GM18873 (cell line): ENCODE data around the gene TOMM40.
"Not testable (repeated sequence)": the region's sequence is repeated elsewhere in the genome, so short reads cannot be mapped to it uniquely, and the experiment has no call there.

Source experiments
- ATAC-seq: cut with Tn5 transposase; IDR thresholded peaks from one replicate; pipeline ENCODE4 v1.9.1; 2021; ENCODE audit warnings: mild to moderate bottlenecking, moderate library complexity, moderate number of reproducible peaks; ENCODE audit not compliant: unreplicated experiment, low FRiP score

The TOMM40 gene

DNA sequence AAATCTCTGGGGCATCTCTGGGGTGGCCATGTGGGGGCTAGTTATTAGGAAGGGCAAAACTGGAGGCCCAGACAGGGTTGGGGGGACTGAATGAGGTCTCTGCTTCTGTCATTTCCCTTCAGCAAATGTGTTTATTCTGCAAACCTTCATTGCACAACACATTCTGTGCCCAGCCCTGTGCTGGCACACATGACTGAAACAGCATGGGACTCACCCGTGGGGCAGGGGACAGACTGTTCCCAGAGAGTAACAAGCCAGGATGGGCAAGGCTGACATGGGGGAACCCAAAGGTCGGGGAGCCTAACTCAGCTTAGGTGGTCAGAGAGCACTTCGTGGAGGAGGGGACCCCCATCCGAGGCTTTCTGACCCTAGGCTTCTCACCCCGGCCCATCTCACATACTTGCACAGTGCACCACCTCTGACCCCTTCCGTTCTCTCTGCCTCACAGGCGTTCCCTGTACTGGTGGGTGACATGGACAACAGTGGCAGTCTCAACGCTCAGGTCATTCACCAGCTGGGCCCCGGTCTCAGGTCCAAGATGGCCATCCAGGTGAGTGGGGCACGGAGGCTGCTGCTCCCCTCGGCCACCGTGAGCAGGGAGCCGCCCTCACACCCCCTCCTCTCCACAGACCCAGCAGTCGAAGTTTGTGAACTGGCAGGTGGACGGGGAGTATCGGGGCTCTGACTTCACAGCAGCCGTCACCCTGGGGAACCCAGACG is 2.4 kb downstream of the TOMM40 start:
- no peak for ATAC-seq

DNA sequence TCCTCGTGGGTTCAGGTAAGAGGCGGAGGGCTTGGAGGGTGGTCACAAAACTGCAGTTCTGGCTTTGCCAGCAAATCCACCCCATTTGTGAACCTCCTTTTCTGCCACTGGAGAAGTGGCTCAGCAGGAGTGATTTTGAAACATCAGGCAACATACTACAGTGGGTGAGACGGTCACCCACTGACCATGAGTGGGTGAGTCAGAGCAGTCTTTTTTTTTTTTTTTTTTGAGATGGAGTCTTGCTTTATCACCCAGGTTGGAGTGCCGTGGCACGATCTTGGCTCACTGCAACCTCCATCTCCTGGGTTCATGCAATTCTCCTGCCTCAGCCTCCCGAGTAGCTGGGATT is 3.0 kb downstream of the TOMM40 start:
- no peak for ATAC-seq

DNA sequence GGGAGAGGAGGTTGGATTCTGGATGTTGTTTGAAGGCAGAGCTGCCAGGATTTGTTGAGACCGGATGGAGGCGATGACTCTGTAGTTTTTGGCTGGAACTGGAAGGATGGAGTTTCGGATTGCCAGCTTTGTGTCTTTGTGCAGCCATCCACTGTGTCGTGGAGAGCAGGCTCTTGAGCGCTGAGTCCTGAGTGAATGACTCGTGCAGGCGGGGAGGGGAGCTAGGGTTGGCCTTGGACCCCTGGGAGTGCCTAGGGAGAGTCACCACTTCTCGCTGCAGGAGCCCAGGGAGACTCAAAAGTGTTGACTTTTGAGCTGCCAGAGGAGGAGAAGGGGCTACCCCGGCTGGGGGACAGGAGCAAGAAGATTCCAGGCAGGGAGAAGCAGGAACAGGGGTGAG is 3.9 kb downstream of the TOMM40 start:
- no peak for ATAC-seq

DNA sequence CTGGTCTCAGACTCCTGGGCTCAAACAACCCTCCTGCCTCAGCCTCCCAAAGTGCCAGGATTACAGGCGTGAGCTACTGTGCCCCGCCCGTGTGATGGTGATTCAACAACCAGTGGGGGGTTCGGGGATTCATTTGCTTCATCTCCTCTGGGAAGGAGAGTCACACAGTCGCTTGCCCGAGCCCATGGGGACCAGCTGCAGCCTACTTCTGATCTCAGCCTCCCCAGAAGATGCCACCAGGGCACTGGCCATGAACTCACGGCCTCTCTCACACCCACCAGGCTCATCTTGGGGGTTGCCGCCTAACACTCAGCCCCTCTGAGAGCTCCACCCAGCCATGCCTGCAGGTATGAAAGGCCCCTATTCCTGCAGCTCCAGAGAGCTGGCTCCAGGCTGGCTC is 6.8 kb downstream of the TOMM40 start:
- no peak for ATAC-seq

DNA sequence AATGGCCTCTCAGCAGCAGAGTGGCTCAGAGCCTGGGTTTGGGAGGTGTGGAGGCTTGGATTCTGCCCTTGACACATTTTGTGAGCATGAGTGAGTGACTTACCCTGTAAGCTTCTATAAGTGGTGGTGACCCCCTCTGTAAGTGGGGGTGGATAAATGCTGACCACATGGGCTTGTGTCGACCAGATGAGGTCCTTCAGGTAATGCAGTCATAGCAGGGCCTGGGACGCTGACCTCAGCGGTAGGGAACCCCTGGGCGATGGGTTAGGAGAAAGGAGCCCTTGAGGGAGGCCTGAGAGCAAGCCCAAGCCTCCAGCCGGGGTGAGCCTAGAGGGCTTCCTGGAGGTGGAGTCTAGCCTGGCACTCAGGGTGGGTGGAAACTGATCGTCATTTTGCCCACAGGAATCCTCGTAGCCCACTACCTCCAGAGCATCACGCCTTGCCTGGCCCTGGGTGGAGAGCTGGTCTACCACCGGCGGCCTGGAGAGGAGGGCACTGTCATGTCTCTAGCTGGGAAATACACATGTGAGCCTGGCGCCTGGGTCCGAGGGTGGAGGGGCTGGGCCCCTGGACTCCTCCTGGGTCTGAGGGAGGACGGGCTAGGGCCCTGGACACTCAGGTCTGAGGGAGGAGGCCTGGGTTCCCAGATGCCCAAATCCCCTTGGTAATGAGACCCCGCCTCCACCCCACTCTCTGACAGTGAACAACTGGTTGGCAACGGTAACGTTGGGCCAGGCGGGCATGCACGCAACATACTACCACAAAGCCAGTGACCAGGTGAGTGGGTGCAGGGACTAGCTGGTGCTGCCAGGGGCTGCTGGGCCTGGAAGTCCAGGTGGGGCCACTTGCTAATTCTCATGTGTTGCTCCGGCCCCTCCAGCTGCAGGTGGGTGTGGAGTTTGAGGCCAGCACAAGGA is 9.5 kb downstream of the TOMM40 start:
- no peak for ATAC-seq

DNA sequence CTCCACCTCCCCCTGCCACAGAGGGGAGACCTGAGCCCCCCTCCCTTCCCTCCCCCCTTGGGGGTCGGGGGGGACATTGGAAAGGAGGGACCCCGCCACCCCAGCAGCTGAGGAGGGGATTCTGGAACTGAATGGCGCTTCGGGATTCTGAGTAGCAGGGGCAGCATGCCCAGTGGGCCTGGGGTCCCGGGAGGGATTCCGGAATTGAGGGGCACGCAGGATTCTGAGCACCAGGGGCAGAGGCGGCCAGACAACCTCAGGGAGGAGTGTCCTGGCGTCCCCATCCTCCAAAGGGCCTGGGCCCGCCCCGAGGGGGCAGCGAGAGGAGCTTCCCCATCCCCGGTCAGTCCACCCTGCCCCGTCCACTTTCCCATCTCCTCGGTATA is 12.2 kb downstream of the TOMM40 start:
- ATAC-seq: no peak

DNA sequence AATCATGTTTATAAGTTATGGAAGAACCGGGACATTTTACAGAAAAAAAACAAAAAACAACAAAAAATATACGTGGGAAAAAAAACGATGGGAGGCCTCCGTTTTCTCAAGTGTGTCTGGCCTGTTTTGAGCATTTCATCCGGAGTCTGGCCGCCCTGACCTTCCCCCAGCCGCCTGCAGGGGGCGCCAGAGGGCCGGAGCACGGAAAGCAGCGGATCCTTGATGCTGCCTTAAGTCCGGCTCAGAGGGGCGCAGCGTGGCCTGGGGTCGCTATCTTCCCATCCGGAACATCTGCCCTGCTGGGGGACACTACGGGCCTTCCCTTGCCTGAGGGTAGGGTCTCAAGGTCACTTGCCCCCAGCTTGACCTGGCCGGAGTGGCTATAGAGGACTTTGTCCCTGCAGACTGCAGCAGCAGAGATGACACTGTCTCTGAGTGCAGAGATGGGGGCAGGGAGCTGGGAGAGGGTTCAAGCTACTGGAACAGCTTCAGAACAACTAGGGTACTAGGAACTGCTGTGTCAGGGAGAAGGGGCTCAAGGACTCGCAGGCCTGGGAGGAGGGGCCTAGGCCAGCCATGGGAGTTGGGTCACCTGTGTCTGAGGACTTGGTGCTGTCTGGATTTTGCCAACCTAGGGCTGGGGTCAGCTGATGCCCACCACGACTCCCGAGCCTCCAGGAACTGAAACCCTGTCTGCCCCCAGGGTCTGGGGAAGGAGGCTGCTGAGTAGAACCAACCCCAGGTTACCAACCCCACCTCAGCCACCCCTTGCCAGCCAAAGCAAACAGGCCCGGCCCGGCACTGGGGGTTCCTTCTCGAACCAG is 12.8 kb downstream of the TOMM40 start:
- ATAC-seq: no peak

DNA sequence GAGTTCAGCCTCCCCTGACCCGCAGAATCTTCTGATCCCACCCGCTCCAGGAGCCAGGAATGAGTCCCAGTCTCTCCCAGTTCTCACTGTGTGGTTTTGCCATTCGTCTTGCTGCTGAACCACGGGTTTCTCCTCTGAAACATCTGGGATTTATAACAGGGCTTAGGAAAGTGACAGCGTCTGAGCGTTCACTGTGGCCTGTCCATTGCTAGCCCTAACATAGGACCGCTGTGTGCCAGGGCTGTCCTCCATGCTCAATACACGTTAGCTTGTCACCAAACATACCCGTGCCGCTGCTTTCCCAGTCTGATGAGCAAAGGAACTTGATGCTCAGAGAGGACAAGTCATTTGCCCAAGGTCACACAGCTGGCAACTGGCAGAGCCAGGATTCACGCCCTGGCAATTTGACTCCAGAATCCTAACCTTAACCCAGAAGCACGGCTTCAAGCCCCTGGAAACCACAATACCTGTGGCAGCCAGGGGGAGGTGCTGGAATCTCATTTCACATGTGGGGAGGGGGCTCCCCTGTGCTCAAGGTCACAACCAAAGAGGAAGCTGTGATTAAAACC is 13.5 kb downstream of the TOMM40 start:
- ATAC-seq: no peak

DNA sequence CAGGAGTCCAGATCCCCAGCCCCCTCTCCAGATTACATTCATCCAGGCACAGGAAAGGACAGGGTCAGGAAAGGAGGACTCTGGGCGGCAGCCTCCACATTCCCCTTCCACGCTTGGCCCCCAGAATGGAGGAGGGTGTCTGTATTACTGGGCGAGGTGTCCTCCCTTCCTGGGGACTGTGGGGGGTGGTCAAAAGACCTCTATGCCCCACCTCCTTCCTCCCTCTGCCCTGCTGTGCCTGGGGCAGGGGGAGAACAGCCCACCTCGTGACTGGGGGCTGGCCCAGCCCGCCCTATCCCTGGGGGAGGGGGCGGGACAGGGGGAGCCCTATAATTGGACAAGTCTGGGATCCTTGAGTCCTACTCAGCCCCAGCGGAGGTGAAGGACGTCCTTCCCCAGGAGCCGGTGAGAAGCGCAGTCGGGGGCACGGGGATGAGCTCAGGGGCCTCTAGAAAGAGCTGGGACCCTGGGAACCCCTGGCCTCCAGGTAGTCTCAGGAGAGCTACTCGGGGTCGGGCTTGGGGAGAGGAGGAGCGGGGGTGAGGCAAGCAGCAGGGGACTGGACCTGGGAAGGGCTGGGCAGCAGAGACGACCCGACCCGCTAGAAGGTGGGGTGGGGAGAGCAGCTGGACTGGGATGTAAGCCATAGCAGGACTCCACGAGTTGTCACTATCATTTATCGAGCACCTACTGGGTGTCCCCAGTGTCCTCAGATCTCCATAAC is 14.5 kb downstream of the TOMM40 start, which contains the start of gene APOE:
Gene APOE, plus strand, starts transcription at position 360 of the 724 bp plus-strand sequence. CDS start 829 bp downstream, outside the sequence.
- no peak for ATAC-seq

DNA sequence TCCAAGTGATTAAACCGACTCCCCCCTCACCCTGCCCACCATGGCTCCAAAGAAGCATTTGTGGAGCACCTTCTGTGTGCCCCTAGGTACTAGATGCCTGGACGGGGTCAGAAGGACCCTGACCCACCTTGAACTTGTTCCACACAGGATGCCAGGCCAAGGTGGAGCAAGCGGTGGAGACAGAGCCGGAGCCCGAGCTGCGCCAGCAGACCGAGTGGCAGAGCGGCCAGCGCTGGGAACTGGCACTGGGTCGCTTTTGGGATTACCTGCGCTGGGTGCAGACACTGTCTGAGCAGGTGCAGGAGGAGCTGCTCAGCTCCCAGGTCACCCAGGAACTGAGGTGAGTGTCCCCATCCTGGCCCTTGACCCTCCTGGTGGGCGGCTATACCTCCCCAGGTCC is 16.6 kb downstream of the TOMM40 start:
- ATAC-seq: no peak

DNA sequence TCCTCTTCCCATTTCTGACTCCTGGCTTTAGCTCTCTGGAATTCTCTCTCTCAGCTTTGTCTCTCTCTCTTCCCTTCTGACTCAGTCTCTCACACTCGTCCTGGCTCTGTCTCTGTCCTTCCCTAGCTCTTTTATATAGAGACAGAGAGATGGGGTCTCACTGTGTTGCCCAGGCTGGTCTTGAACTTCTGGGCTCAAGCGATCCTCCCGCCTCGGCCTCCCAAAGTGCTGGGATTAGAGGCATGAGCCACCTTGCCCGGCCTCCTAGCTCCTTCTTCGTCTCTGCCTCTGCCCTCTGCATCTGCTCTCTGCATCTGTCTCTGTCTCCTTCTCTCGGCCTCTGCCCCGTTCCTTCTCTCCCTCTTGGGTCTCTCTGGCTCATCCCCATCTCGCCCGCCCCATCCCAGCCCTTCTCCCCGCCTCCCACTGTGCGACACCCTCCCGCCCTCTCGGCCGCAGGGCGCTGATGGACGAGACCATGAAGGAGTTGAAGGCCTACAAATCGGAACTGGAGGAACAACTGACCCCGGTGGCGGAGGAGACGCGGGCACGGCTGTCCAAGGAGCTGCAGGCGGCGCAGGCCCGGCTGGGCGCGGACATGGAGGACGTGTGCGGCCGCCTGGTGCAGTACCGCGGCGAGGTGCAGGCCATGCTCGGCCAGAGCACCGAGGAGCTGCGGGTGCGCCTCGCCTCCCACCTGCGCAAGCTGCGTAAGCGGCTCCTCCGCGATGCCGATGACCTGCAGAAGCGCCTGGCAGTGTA is 17.2 kb downstream of the TOMM40 start:
- ATAC-seq: no peak

DNA sequence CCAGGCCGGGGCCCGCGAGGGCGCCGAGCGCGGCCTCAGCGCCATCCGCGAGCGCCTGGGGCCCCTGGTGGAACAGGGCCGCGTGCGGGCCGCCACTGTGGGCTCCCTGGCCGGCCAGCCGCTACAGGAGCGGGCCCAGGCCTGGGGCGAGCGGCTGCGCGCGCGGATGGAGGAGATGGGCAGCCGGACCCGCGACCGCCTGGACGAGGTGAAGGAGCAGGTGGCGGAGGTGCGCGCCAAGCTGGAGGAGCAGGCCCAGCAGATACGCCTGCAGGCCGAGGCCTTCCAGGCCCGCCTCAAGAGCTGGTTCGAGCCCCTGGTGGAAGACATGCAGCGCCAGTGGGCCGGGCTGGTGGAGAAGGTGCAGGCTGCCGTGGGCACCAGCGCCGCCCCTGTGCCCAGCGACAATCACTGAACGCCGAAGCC is 17.8 kb downstream of the TOMM40 start:
- ATAC-seq: no peak

DNA sequence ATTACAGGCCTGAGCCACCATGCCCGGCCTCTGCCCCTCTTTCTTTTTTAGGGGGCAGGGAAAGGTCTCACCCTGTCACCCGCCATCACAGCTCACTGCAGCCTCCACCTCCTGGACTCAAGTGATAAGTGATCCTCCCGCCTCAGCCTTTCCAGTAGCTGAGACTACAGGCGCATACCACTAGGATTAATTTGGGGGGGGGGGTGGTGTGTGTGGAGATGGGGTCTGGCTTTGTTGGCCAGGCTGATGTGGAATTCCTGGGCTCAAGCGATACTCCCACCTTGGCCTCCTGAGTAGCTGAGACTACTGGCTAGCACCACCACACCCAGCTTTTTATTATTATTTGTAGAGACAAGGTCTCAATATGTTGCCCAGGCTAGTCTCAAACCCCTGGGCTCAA is 18.7 kb downstream of the TOMM40 start:
- ATAC-seq: no peak

DNA sequence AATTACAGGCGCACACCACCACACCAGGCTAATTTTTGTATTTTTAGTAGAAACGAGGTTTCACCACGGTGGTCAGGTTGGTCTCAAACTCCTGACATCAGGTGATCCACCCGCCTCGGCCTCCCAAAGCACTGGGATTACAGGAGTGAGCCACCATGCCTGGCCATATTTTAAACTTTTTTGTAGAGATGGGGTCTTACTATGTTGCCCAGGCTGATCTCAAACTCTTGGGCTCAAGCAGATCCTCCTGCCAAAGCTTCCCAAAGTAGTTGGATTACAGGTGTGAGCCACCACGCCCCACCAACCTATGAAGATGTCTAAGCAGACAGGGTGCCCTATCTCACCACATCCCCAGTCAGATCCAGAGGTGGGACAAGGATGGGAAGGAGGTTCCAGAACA is 20.8 kb downstream of the TOMM40 start:
- not testable (repeated sequence) for ATAC-seq

DNA sequence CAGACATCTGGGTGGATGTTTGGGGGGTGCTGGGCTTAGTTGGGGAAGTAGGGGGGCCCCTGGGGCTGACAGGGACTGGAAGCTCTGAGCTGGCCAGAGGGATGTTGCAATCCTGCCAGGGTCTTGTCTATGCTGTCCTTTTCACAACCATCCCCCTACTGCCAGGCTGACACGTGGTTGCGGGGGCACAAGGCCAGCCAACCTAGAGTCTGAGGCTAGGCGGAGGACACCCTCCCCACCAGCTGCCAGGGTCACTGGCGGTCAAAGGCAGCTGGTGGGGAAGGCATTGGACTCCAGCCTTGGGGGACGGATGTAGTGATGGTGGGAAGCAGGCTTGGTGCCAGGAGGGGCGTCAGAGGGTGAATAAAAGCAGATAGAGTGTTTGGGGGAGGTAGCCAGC is 21.8 kb downstream of the TOMM40 start:
- ATAC-seq: no peak

DNA sequence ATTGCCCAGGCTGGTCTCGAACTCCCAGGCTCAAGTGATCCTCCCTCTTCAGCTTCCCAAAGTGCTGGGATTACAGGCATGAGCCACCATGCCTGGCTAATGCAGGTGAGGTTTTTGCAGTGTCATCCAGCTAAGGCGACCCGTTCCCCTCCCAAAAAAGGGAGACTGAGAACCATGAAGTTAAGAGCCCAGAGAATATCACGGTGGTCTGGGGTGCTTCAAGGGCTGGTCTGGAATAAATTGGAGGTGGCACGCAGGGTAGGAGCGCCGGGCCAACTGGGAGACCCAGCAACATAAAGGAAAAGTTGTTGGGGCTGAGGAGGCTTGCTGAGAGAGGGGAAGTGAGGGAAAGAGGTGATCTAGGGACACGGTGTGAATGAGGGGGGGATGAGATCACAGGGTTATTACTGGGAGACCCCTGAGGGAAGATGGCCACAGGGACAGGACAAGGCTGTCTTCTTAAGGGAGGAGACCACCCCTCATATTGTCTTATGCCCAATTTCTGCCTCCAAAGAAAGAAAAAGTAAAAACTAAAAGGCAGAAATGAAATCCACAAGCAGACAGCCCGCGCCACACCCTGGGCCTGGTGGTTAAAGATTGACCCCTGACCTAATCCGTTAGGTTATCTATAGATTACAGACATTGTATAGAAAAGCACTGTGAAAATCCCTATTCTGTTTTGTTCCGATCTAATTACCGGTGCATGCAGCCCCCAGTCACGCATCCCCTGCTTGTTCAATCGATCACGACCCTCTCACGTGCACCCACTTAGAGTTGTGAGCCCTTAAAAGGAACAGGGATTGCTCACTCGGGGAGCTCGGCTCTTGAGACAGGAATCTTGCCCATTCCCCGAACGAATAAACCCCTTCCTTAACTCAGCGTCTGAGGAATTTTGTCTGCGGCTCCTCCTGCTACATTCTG is 22.7 kb downstream of the TOMM40 start:
- not testable (repeated sequence) for ATAC-seq

DNA sequence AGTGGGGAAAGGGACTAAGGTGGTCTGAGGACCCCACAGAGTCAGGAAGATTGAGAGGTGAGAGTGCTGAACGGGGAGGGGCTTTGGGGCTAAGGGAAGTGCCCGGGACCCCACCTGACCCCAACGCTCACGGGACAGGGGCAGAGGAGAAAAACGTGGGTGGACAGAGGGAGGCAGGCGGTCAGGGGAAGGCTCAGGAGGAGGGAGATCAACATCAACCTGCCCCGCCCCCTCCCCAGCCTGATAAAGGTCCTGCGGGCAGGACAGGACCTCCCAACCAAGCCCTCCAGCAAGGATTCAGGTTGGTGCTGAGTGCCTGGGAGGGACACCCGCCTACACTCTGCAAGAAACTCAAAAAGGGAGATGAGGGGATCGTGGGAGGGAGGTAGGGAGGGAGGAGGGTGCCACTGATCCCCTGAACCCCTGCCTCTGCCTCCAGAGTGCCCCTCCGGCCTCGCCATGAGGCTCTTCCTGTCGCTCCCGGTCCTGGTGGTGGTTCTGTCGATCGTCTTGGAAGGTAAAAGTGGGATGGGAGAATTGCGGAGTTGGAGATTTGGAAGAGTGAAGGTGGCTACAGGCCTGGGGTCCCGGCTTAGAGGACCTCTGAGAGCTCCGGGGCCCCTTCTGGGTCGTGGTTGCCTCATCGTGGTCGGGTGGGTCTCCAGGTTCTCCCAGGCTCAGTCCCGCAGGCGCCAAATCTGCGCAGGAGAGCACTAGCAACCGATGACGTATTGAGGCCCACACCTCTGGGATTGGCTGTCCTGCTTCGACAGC is 23.6 kb downstream of the TOMM40 start, which contains the start of gene APOC1:
Gene APOC1, plus strand, starts transcription at position 176 of the 774 bp plus-strand sequence. Its CDS starts 284 bp downstream, at position 460.
- peak; percentile 58 for ATAC-seq
